K562 (cell line): ENCODE results near the gene CCT3. TPM values are rescaled to one million over a fixed set of nuclear protein-coding genes. Genes with fewer than 3 reads are reported as not detected.

Experiments used
- ATAC-seq: fragments of 200-7000 bp; cut with Tn5 transposase; 3 replicates; pipeline ENCODE4 v1.9.1; 2020; ENCODE audit warnings: moderate library complexity
- BruUV-seq: library from RNA; stranded (reverse); fragments of 400-500 nt; replicated peaks from 2 replicates; lab custom pipeline; 2021; lab: Mats Ljungman, UMichigan
- CTCF ChIA-PET: fragments of 300-600 bp; formaldehyde crosslinking; extraction: SDS; loops from one replicate; lab custom pipeline; 2021; ENCODE audit warnings: low intra/inter-chr PET ratio; lab: Yijun Ruan, JAX
- POLR2A ChIA-PET: fragments of 300-600, 350-650 bp; sonication (Branson Sonifier 250); formaldehyde crosslinking; extraction: SDS; loops from one replicate; lab custom pipeline; 2021; ENCODE audit warnings: antibody characterized with exemption, inconsistent platforms; lab: Yijun Ruan, JAX
- DNase-seq, 4 experiments: peaks; one replicate each; pipeline versions ENCODE4 v3.0.0 to v3.0.0-alpha.2; 2011 to 2018; ENCODE audit warnings: low spot score in 3 of 4, mixed read lengths in 3 of 4; ENCODE audit errors: extremely low read depth in 1 of 4
- FAIRE-seq: peaks from 2 replicates; lab custom pipeline; 2011; peaks lifted over from hg19 to GRCh38; lab: Jason Lieb, UNC
- H2AFZ ChIP-seq: 2 replicates; pipeline ENCODE4 v1.6.0; 2011; ENCODE audit warnings: low read depth, low read length, control low read depth, inconsistent platforms
- H3K27ac ChIP-seq: fragments of 200-600 bp; 3 replicates; pipeline ENCODE4 v1.8.0; 2011; ENCODE audit warnings: low read depth, mild to moderate bottlenecking, control low read depth, inconsistent platforms, low read length, moderate library complexity, mixed read lengths; ENCODE audit errors: extremely low read depth
- H3K27me3 ChIP-seq, 2 experiments: fragments of 300-600 bp in 1 of 2; 2 replicates in 1 of 2; 3 replicates in 1 of 2; pipeline versions ENCODE4 v1.6.0 to v1.8.0; 2011; ENCODE audit warnings: inconsistent platforms in 2 of 2, low read length in 2 of 2, mild to moderate bottlenecking in 1 of 2, mixed read lengths in 1 of 2, moderate library complexity in 1 of 2; ENCODE audit not compliant: control insufficient read depth in 2 of 2, insufficient read depth in 2 of 2
- H3K36me3 ChIP-seq: fragments of 300-600 bp; 3 replicates; pipeline ENCODE4 v1.8.0; 2011; ENCODE audit warnings: mild to moderate bottlenecking, low read length, inconsistent platforms; ENCODE audit not compliant: control insufficient read depth, insufficient read depth
- H3K4me1 ChIP-seq, 2 experiments: fragments of 200-600 bp in 1 of 2; replicated peaks in 1 of 2; 2 replicates in 1 of 2; 3 replicates in 1 of 2; pipeline versions ENCODE4 v1.5.1 to v1.8.0; 2011; ENCODE audit warnings: inconsistent platforms in 2 of 2, low read length in 2 of 2, mild to moderate bottlenecking in 1 of 2, mixed read lengths in 1 of 2, moderate library complexity in 1 of 2; ENCODE audit not compliant: control insufficient read depth in 2 of 2, insufficient read depth in 2 of 2
- H3K4me2 ChIP-seq: 2 replicates; pipeline ENCODE4 v1.6.1; 2011; ENCODE audit warnings: low read length, control low read depth, inconsistent platforms, mixed read lengths; ENCODE audit not compliant: insufficient read depth
- H3K4me3 ChIP-seq: fragments of 200-600 bp; sonication (generic), shearing (Covaris generic); 2 replicates; pipeline ENCODE4 v1.5.1; 2016; ENCODE audit warnings: control low read depth, inconsistent platforms
- H3K79me2 ChIP-seq: fragments of 200-600 bp; 3 replicates; pipeline ENCODE4 v1.8.0; 2011; ENCODE audit warnings: low read length, inconsistent platforms; ENCODE audit not compliant: control insufficient read depth, insufficient read depth
- H3K9ac ChIP-seq, 2 experiments: 2 replicates each; pipeline versions ENCODE4 v1.6.0 to v1.6.1; 2011; ENCODE audit warnings: low read depth in 2 of 2, low read length in 2 of 2, control low read depth in 1 of 2, inconsistent platforms in 1 of 2, mild to moderate bottlenecking in 1 of 2, mixed read lengths in 1 of 2; ENCODE audit not compliant: insufficient read depth in 1 of 2
- H3K9me1 ChIP-seq: one replicate; pipeline ENCODE4 v1.6.0; 2011; ENCODE audit warnings: inconsistent platforms, mild to moderate bottlenecking, low read length, moderate library complexity; ENCODE audit not compliant: control insufficient read depth, insufficient read depth
- H3K9me3 ChIP-seq: replicated peaks from 2 replicates; pipeline ENCODE4 v1.5.1; 2011; ENCODE audit warnings: low read depth, low read length, inconsistent platforms; ENCODE audit not compliant: control insufficient read depth, insufficient read depth
- H4K20me1 ChIP-seq: replicated peaks from 2 replicates; pipeline ENCODE4 v1.6.1; 2011; ENCODE audit warnings: low read length, inconsistent platforms, mixed read lengths; ENCODE audit not compliant: control insufficient read depth, insufficient read depth
- BCLAF1 ChIP-seq, 2 experiments: fragments of 450-650 bp in 1 of 2; IDR thresholded peaks; 2 replicates each; pipeline ENCODE4 v1.6.1; 2011 to 2017; ENCODE audit warnings: low read depth in 2 of 2, antibody characterized with exemption in 1 of 2, borderline replicate concordance in 1 of 2, low read length in 1 of 2, mild to moderate bottlenecking in 1 of 2, mixed read lengths in 1 of 2; ENCODE audit not compliant: control insufficient read depth in 1 of 2
- CBX1 ChIP-seq: sonication (generic); IDR thresholded peaks from 2 replicates; pipeline ENCODE4 v1.6.1; 2016; ENCODE audit warnings: antibody characterized with exemption, low read depth, mild to moderate bottlenecking
- MBD1 ChIP-seq: fragments of 250-450 bp; sonication (Bioruptor Pico); IDR thresholded peaks from 2 replicates; pipeline ENCODE4 v1.8.0; 2022; ENCODE audit warnings: inconsistent platforms
- NFXL1 ChIP-seq: fragments of 450-650 bp; formaldehyde crosslinking; IDR thresholded peaks from 2 replicates; pipeline ENCODE4 v1.4.0; 2021; ENCODE audit warnings: mild to moderate bottlenecking
- NR2C2 ChIP-seq, 2 experiments: fragments of 200-800 bp in 1 of 2; sonication (Bioruptor generic) in 1 of 2; sonication (generic) in 1 of 2; formaldehyde crosslinking in 1 of 2; IDR thresholded peaks; 2 replicates each; pipeline versions ENCODE4 v1.6.1 to v1.8.0; 2016 to 2022; ENCODE audit warnings: mild to moderate bottlenecking in 1 of 2, missing compliant biosample characterization in 1 of 2, missing genetic modification characterization in 1 of 2, missing genetic modification reagents in 1 of 2
- TRIM25 ChIP-seq: fragments of 450-650 bp; IDR thresholded peaks from 2 replicates; pipeline ENCODE4 v1.7.0; 2016; ENCODE audit warnings: borderline replicate concordance
- ZBTB17 ChIP-seq: fragments of 450-650 bp; formaldehyde crosslinking; IDR thresholded peaks from 2 replicates; pipeline ENCODE4 v1.4.0; 2020; ENCODE audit warnings: mild to moderate bottlenecking
- ZNF444 ChIP-seq: fragments of 250-450 bp; sonication (Bioruptor Pico); IDR thresholded peaks from 2 replicates; pipeline ENCODE4 v1.4.0; 2020; ENCODE audit warnings: mild to moderate bottlenecking, moderate library complexity
- WGBS: fragments of 100-300 bp; shearing (Covaris generic); methylation state at CpG from one replicate; pipeline ENCODE4 v1.1.6; 2016; ENCODE audit warnings: low coverage, mixed read lengths; ENCODE audit not compliant: insufficient coverage; ENCODE audit errors: missing lambda C conversion rate; 5-methylcytosine and 5-hydroxymethylcytosine counted together
- in situ Hi-C: fragments of 300-500 bp; cut with MboI; formaldehyde crosslinking; loops from 4 replicates; pipeline ENCODE4 v1.15.0; 2018; ENCODE audit warnings: inconsistent platforms, mixed read lengths
- intact Hi-C: fragments of 100-400 bp; cut with micrococcal nuclease; formaldehyde crosslinking; loops from 2 replicates; pipeline ENCODE4 v1.14.2; 2022
- polyA plus RNA-seq, 8 experiments: library from polyadenylated mRNA; depleted of rRNA in 4 of 8; stranded (reverse) in 5 of 8; unstranded in 3 of 8; fragments of >200 nt; fragmentation: Nextera tagmentation in 2 of 8; fragmentation: Illumina TruSeq in 1 of 8; extraction: Ambion mirVana in 2 of 8; extraction: Trizol in 1 of 8; gene quantifications; 2 replicates each; pipeline versions ENCODE4 v1.2.1 to v1.2.3, GENCODE V29; 2011 to 2014; ENCODE audit warnings: inconsistent platforms in 1 of 8, missing spikeins in 1 of 8
- total RNA-seq, 7 experiments: library from RNA; depleted of rRNA in 6 of 7; stranded (reverse); fragments of >200 nt in 6 of 7; fragmentation: Illumina TruSeq in 2 of 7; extraction: Trizol in 2 of 7; gene quantifications; 2 replicates each; pipeline versions ENCODE4 v1.2.1 to v1.2.3, GENCODE V29; 2011 to 2021; ENCODE audit warnings: low replicate concordance in 1 of 7

CCT3 gene
- total and polyA plus RNA-seq, 9 of the 15 experiments (the other 6 are each of a cell fraction or from before 2014, with no cell fraction given): 475 to 1,167 (median 610) TPM

GRCh38 chr1:156276532-156276931, 61.6 kb downstream of the CCT3 start:
- Histone ChIP-seq H3K9ac (no peak overlapping the region), H4K20me1 (peaks cover 11% of the 10 kb centered on the region; the same call in 1 of the 2 replicates), H3K4me3 (no peak overlapping the region), H3K4me1 (peaks cover 0 to 6% of the 10 kb centered on the region in 2 experiments; a peak in 3 of 5 replicates), H3K27me3 (no peaks in the 10 kb centered on the region), H3K36me3 (peaks cover 94% of the 10 kb centered on the region), H3K4me2 (no peak overlapping the region), H3K27ac (no peak overlapping the region), H3K79me2 (peaks cover 31% of the 10 kb centered on the region), H2AFZ (no peak overlapping the region), H3K9me1 (no peaks in the 10 kb centered on the region), H3K9me3 (no peaks in the 10 kb centered on the region)
- CTCF ChIA-PET: no interaction called here
- no peak for DNase-seq
- in situ Hi-C loops (no loop called here), intact Hi-C loops (no loop called here)
- POLR2A ChIA-PET: interaction anchor here (0.7 to 1.0 kb wide), 3 partner anchors 18 to 33 kb away, joined by 3 read pairs; partner anchors contain the start of gene PAQR6
- no TSS peak for BruUV-seq
- ATAC-seq: no peak
- TF ChIP-seq NFXL1 (CRISPR knock-in tag) (no peak), TRIM25 (no peak), ZBTB17 (no peak)
- FAIRE-seq: no peak

- ATAC-seq: no peak
- 0 out of 2 replicates have a peak, but pooled peaks cover 5% of the 10 kb centered on the region for H4K20me1 ChIP-seq
- no TSS peak for BruUV-seq
- H3K27ac ChIP-seq: no peak overlapping the region
- no peaks in the 10 kb centered on the region for H3K4me1 ChIP-seq
- WGBS: 95% methylated on average over 3 of the region's 3 CpGs
- H2AFZ ChIP-seq: no peak overlapping the region
- CTCF ChIA-PET: no interaction called here
- no peak for DNase-seq
- H3K4me3 ChIP-seq: no peak overlapping the region
- no peaks in the 10 kb centered on the region for H3K9me1 ChIP-seq
- H3K27me3 ChIP-seq: no peaks in the 10 kb centered on the region
- in situ Hi-C loops (no loop called here), intact Hi-C loops (no loop called here)
- no peak overlapping the region for H3K4me2 ChIP-seq
- H3K79me2 ChIP-seq: no peaks in the 10 kb centered on the region
- FAIRE-seq: no peak
- H3K9me3 ChIP-seq: no peaks in the 10 kb centered on the region
- POLR2A ChIA-PET: interaction anchor here (1.1 to 7.5 kb wide), 3 partner anchors 13 to 77 kb away, joined by 3 to 63 read pairs (median 3); partner anchors contain the start of genes SMG5 and TMEM79
- H3K36me3 ChIP-seq: peaks cover 95% of the 10 kb centered on the region
- H3K9ac ChIP-seq: no peak overlapping the region
- TF ChIP-seq BCLAF1 (IDR thresholded peaks at IDR 0.05; ENCODE audit: borderline replicate concordance in 1 of 2, control insufficient read depth in 1 of 2, low read depth in 2 of 2, low read length in 1 of 2) (no peak), CBX1 (no peak), ZNF444 (no peak), MBD1 (CRISPR knock-in tag) (no peak), NR2C2 (CRISPR knock-in tag; IDR thresholded peaks at IDR 0.05) (no peak), NR2C2 (tag; IDR thresholded peaks at IDR 0.05) (no peak)
Observed at GRCh38 chr1:156270314-156270713, 67.8 kb downstream of the CCT3 start.
